HL-60 (cell line): ENCODE measurements around the gene ITSN2.

Experiments
- DNase-seq, 2 experiments: peaks; one replicate each; pipeline ENCODE4 v3.0.0-alpha.2; 2010 to 2020; ENCODE audit warnings: low read depth in 1 of 2, low spot score in 1 of 2
- H3K27ac ChIP-seq: fragments of 250-450 bp; sonication (Bioruptor Pico); replicated peaks from 2 replicates; pipeline ENCODE4 v1.5.1; 2020; ENCODE audit warnings: mild to moderate bottlenecking, moderate library complexity
- H3K27me3 ChIP-seq: fragments of 250-450 bp; sonication (Bioruptor Pico); 2 replicates; pipeline ENCODE4 v1.5.1; 2021; ENCODE audit warnings: mild to moderate bottlenecking, moderate library complexity; ENCODE audit not compliant: insufficient read depth, poor library complexity, severe bottlenecking
- H3K4me3 ChIP-seq: replicated peaks from 2 replicates; pipeline ENCODE4 v1.5.1; 2011; ENCODE audit warnings: mild to moderate bottlenecking, control low read depth, low read length; ENCODE audit not compliant: insufficient read depth
- CTCF ChIP-seq: IDR thresholded peaks from one replicate; pipeline ENCODE4 v1.5.1; 2011; ENCODE audit warnings: low read length, control low read depth, inconsistent platforms; ENCODE audit not compliant: insufficient read depth
- GABPA ChIP-seq: IDR thresholded peaks from 2 replicates; pipeline ENCODE4 v1.6.1; 2012; ENCODE audit warnings: low read depth
- POLR2AphosphoS5 ChIP-seq: IDR thresholded peaks from 2 replicates; pipeline ENCODE4 v1.6.1; 2012; ENCODE audit warnings: low read depth
- SPI1 ChIP-seq: IDR thresholded peaks from 2 replicates; pipeline ENCODE4 v1.6.1; 2012; ENCODE audit warnings: low read depth, mild to moderate bottlenecking, borderline replicate concordance
- TF ChIP-seq, protein P1 (sequence below): IDR thresholded peaks from 2 replicates; pipeline ENCODE4 v1.6.1; 2012; ENCODE audit warnings: low read depth; ENCODE audit not compliant: insufficient replicate concordance

The ITSN2 gene

GRCh38 chr2:24220554-24221291, 139.6 kb downstream of the ITSN2 start:
- no peak for DNase-seq
- no peak for TF ChIP-seq POLR2AphosphoS5
- TF ChIP-seq, protein P1, sequence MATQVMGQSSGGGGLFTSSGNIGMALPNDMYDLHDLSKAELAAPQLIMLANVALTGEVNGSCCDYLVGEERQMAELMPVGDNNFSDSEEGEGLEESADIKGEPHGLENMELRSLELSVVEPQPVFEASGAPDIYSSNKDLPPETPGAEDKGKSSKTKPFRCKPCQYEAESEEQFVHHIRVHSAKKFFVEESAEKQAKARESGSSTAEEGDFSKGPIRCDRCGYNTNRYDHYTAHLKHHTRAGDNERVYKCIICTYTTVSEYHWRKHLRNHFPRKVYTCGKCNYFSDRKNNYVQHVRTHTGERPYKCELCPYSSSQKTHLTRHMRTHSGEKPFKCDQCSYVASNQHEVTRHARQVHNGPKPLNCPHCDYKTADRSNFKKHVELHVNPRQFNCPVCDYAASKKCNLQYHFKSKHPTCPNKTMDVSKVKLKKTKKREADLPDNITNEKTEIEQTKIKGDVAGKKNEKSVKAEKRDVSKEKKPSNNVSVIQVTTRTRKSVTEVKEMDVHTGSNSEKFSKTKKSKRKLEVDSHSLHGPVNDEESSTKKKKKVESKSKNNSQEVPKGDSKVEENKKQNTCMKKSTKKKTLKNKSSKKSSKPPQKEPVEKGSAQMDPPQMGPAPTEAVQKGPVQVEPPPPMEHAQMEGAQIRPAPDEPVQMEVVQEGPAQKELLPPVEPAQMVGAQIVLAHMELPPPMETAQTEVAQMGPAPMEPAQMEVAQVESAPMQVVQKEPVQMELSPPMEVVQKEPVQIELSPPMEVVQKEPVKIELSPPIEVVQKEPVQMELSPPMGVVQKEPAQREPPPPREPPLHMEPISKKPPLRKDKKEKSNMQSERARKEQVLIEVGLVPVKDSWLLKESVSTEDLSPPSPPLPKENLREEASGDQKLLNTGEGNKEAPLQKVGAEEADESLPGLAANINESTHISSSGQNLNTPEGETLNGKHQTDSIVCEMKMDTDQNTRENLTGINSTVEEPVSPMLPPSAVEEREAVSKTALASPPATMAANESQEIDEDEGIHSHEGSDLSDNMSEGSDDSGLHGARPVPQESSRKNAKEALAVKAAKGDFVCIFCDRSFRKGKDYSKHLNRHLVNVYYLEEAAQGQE, result no peak
- no peak for TF ChIP-seq CTCF
- no peaks in the 10 kb centered on the region for H3K27me3 ChIP-seq
- no peak overlapping the region for H3K4me3 ChIP-seq
- no peak overlapping the region for H3K27ac ChIP-seq

DNA sequence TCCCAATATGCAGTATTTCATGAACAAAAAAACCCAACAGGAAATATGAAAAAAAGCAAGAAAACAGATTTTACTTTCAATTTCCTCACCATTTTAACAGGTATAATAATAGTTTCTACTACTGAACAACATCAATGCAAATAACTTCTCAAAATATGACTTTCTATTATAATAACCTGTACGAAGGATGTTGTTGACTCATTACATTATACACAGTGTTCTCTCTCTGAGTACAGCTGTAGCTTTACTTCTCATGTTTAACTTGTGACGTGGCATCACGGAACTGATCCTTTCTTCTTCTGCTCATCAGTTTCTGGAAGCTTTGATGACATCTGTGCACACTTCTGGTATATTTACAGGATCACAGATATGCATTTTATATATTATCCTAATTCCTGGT, 145.5 kb downstream of the ITSN2 start:
- Histone ChIP-seq H3K27ac (no peak overlapping the region), H3K4me3 (no peak overlapping the region), H3K27me3 (no peaks in the 10 kb centered on the region)
- TF ChIP-seq POLR2AphosphoS5, result no peak
- TF ChIP-seq, protein P1, result no peak
- no peak for TF ChIP-seq GABPA
- no peak for TF ChIP-seq SPI1
- no peak for TF ChIP-seq CTCF
- DNase-seq, result no peak

GRCh38 chr2:24211408-24211807, 148.9 kb downstream of the ITSN2 start:
- no peak for DNase-seq
- no peak overlapping the region for H3K27ac ChIP-seq
- TF ChIP-seq GABPA (no peak), SPI1 (no peak), CTCF (no peak), POLR2AphosphoS5 (no peak)
- TF ChIP-seq, protein P1, result no peak
- H3K4me3 ChIP-seq, result no peak overlapping the region
- H3K27me3 ChIP-seq, result no peaks in the 10 kb centered on the region
